CD4-positive, alpha-beta T cell treated with Interleukin-10 for 1 hour (primary cell): Measurements from ENCODE around the gene CCSER2.
"Not testable (repeated sequence)": the region's sequence is repeated elsewhere in the genome, so short reads cannot be mapped to it uniquely, and the experiment has no call there.

Experiments used
- DNase-seq: peaks from one replicate; pipeline ENCODE4 v3.0.0-alpha.2; 2020

CCSER2 gene, protein sequence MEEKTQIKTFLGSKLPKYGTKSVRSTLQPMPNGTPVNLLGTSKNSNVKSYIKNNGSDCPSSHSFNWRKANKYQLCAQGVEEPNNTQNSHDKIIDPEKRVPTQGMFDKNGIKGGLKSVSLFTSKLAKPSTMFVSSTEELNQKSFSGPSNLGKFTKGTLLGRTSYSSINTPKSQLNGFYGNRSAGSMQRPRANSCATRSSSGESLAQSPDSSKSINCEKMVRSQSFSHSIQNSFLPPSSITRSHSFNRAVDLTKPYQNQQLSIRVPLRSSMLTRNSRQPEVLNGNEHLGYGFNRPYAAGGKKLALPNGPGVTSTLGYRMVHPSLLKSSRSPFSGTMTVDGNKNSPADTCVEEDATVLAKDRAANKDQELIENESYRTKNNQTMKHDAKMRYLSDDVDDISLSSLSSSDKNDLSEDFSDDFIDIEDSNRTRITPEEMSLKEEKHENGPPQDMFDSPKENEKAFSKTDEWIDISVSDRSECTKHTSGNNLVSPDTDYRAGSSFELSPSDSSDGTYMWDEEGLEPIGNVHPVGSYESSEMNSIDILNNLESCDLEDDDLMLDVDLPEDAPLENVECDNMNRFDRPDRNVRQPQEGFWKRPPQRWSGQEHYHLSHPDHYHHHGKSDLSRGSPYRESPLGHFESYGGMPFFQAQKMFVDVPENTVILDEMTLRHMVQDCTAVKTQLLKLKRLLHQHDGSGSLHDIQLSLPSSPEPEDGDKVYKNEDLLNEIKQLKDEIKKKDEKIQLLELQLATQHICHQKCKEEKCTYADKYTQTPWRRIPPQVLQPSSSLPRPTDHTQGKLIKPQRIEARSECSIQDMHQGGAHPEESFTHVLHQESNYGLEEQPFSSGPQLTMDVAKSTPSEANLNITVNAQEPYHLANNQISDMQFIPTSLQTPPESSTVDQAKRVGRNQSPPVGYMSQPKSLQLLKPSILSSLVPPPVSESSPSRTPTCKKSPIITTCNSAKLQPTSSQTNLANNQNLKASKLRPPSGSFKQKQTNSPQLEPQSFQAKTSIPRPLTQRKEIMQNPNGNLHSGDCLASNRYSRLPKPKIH

DNA sequence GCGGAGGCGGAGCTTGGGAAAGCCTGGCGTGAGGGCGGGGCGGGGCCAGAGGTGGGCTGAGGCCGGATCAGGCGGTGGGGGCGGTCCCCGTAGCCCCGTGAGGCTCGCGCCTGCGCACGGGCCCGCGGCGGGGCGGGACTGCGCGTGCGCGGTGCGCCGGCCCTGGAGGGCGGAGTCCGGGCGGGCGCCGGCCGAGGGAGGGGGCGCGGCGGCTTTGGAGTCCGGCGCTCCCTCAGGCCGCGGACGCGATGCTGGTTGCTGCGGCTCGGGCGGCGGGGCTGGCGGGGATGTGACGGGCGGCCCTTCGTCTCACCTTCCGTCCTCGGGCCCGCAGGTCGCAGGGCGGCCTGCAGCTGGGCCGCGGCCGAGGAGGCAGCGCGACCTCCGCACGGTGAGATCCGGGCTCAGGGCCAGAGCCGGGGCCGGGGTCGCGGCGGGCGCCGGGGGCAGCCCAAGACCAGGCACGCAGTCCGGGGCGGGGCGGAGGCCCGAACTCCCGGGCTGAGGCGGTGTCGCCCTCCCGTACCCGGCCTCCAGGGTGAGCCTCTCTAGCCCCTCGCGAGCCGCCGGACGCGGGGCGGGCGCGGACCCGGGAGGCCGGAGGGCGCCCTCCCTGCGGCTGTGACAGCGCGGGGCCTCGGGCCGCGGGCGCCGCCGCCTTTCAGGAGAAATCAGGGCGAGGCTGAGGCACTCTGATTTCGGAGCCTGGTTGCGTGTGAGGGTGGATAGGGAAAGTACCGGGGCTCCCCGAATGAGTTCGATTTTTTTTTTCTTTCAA is at the start of gene CCSER2:
Gene CCSER2 (plus strand): TSS at position 172 of the 778 bp plus-strand sequence. CDS start 42,464 bp downstream, outside the sequence.
- peak; percentile 92 for DNase-seq

DNA sequence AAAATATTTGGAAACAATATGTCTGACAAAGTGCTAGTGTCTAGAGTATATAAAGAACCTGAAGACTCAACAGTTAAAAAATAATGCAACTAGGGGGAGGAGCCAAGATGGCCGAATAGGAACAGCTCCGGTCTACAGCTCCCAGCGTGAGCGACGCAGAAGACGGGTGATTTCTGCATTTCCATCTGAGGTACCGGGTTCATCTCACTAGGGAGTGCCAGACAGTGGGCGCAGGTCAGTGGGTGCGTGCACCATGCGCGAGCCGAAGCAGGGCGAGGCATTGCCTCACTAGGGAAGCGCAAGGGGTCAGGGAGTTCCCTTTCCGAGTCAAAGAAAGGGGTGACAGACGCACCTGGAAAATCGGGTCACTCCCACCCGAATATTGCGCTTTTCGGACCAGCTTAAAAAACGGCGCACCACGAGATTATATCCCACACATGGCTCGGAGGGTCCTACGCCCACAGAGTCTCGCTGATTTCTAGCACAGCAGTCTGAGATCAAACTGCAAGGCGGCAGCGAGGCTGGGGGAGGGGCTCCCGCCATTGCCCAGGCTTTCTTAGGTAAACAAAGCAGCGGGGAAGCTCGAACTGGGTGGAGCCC is 48.4 kb upstream of the CCSER2 start:
- DNase-seq: not testable (repeated sequence)

DNA sequence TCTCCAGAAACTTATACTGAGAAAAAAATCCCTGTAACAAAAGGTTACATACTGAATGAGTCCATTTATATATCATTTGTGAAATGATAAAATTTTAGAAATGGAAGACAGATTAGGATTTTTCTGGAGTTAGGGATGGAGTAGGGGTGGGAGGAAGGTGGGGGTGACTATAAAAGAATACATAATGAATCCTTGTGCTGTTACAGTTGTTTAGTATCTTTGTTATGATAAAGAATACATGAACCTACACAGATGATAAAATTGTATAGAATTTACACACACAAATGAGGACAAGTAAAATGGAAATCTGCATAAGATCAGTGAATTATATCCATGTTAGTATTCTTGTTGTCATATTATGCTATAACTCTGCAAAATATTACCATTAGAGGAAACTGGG is 41.7 kb upstream of the CCSER2 start:
- no peak for DNase-seq

DNA sequence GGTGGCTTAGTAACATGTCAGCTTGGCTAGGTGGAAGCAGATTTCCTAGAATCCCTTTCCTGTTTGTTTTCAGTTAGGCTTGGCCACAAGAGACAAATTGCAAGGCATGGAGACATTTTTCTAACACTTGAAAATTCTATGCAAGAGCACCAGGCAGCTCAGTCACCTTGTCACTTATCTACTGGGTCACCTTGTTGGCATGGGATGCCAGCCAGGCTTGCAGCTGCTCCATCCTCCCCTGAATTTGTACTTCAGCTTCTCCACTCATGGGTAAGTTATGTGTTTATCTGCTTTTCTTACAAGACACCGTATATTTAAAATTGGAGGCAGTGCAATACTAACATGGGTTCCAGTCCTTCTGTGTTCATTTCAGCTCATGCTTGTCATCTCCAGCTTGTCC is 40.2 kb upstream of the CCSER2 start:
- no peak for DNase-seq

DNA sequence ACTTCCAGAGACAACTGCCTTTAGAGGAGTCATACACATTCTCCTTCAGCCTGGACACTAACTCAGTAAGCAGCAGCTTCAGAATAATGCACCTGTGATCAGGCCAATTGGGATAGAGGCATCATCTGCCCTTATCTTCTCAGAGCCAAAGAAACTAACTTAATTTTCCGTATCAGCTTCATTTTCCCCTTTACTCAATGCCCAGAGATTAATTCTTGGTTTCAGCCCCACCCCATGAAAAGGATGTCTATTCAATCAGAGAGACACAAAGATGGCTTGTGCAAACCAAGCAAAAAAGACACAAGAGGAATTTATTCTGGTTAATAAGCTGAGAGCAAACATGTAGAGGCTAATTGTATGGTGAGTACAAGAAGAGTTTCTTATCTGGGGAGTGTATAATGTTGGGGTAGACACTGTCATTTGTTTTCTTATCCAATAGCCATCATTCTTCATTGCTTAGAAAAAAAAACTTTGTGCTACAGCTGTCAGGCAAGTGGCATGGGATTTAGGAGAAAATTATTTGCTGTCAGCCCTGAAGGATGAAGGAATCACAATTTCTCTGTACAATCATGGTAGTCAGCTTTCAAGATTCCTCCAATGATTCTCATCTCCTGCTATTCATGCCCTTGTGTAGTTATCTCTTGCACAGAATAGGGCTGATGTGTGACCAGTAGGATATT is 38.7 kb upstream of the CCSER2 start:
- DNase-seq: no peak

DNA sequence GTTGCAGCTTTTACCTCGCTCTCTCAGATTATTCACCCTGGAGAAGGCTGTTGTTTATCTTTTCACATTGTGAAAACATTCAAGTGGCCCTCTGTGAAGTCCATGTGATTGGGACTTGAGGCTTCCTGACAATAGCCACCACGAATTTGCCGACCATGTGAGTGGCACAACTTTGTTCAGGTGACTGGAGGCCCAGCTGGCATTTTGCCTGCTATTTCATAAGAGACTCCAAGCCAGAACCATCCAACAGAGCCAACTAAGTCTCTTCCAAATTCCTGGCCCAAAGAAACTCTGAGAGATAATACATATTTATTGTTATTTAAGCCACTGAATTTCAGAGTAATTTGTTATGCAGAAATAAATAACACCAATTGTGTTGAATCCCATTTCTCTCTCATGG is 38.2 kb upstream of the CCSER2 start:
- DNase-seq: no peak

DNA sequence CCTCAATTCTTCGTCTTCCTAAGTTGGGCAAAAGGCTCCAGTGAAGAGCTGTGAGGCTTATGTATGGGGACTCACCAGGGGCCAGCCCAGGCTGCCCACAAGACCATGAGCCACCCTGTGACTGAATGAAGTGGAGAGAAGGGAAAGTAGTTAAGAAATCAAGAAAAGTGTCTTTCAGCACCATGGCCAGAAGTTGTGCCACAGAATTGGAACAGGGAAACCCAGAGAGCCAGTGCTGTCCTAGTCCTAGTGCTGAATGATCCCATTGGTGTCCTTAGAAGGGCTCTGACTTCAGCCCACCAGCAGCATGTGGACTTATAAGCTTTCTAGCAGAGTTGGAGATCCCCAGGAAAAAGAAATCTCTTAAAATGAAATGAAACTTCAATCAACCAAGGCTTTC is 37.0 kb upstream of the CCSER2 start:
- DNase-seq: no peak

DNA sequence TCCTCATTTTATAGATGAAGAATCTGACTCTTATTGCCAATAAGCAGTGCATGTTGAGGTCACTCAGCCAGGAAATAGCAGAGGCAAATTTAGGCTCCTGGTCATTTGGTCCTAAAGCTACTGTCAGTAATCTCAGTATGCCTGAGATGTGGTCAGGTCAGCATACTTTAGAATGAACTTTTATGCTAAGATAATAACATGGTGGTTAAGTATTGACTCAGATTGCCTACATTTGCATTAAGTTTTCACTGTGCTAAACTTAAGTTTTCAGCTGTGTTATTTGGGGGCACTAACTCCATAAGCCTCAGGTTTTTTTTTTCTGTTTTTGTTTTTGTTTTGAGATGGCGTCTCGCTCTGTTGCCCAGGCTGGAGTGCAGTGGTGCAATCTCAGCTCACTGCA is 35.9 kb upstream of the CCSER2 start:
- no peak for DNase-seq

DNA sequence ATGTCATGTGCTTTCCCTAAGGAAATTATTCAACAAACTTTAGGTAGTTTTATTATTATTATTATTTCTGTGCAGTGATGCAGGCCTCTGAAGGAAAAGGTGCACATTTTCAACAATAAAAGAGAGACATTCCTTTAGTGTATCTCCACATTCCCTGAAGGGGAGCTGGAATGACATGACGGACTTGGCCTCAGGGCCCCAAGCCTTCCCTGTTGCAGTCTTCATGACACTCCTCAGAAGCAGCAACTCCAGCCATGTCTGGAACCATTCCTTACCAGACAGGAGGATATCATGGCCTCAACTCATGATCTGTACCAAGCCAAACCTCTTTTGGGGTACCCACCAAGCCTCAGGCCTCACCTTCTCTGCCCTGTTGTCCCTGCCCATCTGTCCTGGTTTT is 35.2 kb upstream of the CCSER2 start:
- no peak for DNase-seq

DNA sequence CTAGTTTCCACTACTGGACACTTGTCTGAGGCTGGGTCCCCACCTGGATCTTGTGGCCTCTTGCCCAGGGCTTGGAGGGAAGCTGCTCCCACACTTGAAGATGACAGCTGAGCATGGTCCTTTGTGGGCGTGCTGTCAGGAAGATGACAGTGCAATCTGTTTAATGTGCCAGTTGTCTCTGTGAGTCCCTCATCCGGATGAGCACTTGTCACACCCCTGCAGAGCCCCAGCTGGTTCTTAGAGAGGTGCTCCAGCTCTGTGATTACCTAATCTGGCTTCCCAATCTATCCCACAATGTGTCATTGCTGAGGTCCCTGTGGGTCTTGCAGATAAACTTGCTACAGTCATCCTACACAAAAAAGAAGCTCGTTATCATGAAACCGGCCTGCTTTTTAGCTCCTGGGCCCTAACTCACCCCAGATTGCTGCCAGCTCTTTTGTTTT is 34.8 kb upstream of the CCSER2 start:
- DNase-seq: no peak

DNA sequence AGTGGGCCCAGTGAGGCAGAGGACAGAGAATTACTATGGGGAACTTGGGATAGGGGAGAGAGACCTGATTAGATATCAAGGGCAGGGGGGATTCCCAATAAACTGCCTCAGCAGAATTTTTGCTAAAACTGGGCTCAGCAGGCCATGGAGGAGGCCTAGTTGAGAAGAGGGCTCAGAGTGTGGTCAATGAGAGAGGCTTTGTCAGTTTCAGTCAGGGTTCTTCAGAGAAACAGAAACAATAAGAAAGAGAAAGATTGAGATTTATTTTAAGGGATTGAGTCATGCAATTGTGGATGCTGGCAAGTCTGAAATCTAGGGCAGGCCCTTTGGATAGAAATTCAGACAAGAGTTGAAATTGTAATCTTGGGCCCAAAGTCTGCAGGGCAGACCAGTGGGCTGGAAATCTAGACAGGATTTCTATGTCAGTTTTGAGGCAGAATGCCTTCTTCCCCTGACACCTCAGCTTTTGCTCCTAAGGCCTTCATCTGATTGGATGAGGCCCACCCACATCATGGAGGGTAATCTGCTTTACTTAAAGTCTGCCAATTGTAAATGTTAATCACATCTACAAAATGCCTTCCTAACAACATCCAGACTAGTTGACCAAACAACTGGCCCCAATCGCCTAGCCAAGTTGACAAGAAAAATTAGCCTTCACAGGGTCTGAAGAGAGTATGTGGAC is 33.5 kb upstream of the CCSER2 start:
- DNase-seq: no peak

DNA sequence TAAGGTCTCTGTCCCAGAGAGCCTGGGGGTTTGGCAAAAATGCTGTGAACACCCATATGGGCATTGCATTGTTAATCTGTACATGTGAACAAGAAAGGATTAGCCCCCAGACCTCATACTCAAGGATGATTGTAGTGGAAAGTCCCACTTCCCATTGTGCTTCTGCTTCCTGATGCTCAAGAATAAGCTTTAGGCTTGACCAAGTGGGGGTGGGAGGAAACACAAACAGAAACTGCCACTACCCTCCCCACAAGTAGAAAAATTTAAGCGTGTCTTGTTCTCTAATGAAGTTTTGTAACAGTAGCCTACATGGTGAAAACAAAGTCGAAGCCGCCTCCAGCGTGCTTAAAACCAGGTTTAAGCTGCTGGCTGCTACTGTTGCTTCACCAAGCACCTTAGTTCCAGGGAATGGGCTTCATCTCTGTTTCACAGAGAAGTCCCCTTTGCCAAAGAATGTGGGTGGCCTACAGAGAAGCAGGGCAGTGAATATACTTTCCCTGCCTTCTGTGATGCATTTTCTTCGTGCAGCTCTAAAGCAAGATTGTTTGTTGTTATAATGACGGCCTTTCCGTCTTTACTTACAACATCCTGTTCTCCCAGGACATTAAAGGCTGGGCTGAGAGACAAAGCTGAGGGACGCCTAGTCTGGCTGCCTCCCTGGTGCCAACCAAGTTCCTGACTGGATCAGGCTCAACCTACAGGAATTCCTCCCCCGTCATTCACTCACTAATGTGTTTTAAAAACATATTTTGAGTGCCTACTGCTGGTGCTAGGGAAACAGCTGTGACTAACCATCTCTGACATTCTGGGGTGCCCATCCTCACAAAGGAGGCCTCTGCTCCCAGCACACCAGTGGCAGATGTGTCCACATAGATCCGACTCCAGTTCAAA is 32.1 kb upstream of the CCSER2 start:
- DNase-seq: no peak

DNA sequence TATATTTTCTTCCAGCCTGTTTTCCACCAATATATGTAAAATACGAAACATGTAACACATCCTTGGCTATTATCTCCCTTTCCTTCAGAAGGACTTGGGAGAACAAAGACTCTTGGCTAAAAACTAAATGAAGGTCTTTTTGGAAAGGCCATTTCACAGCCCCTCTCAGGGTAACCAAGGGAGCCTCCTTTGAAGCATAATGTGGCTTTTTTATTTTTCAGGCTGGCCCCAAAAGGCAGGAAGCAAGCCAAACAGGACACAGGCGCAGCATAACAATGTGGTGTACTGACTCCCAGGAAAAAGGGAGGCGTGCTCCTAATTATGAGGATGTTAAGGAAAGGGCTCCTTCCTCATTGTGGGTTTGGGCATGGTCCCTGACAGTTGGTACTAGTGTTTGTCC is 30.3 kb upstream of the CCSER2 start:
- DNase-seq: no peak

DNA sequence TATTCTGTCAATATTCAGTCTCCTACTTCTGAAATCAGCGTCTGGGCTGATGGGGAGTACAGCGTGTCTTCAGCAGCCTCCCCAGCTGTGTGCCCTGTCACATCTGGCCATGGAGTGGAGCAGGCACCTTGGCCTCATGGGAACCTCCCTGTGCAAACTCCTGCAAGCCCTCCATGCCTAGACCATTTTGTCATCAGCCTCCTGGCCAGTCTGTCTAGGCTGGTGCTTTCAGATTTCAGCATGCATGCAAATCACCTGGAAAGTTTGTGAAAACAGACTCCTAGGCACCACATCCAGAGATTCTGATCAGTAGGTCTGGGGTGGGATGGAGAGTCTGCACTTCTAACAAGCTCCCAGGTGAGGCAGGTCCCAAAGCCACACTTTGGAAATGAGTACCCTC is 26.2 kb upstream of the CCSER2 start:
- no peak for DNase-seq

DNA sequence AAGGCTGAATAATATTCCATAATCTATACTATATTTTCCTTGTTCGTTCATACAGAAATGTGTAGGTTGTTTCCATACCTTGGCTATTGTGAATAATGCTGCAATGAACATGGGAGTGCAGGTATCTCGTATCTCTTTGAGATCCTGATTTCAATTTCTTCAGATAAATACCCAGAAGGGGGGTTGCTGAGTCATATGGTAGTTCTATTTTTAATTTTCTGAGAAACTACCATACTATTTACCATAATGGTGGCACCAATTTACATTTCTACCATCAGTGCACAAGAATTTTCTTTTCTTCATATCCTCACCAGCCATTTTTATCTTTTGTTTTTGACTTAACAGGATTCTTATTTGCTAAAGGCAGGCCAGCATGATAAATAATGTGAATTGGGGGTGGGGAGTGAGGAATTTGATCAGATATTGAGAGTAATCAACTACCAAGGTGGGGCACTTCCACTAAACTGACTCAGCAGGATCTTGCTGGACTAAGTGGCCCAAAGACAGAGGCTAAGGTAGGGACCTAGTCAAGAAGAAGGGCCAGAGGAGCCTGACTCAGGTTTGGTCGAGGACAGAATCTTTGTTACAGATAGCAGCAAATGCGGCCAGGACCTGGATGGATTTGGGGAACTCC is 21.5 kb upstream of the CCSER2 start:
- no peak for DNase-seq

DNA sequence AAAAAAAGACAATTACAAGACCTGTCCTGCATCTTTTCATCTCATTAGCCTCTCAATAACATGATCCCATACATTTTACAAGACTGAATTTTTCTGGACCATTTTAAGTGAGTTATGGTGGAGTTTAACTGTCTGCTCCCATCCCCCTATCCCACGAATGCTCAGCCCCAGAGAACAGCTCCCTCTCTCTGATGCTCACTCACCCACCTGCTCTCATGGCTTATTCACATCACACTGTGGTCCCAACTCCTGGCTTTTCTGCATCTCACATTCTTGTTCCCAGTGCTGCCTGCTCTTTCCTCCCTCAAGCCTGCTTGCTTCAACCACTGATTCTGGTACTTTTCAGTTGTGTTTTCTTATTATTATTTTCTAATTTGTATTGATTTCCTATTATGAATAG is 20.4 kb upstream of the CCSER2 start:
- no peak for DNase-seq

DNA sequence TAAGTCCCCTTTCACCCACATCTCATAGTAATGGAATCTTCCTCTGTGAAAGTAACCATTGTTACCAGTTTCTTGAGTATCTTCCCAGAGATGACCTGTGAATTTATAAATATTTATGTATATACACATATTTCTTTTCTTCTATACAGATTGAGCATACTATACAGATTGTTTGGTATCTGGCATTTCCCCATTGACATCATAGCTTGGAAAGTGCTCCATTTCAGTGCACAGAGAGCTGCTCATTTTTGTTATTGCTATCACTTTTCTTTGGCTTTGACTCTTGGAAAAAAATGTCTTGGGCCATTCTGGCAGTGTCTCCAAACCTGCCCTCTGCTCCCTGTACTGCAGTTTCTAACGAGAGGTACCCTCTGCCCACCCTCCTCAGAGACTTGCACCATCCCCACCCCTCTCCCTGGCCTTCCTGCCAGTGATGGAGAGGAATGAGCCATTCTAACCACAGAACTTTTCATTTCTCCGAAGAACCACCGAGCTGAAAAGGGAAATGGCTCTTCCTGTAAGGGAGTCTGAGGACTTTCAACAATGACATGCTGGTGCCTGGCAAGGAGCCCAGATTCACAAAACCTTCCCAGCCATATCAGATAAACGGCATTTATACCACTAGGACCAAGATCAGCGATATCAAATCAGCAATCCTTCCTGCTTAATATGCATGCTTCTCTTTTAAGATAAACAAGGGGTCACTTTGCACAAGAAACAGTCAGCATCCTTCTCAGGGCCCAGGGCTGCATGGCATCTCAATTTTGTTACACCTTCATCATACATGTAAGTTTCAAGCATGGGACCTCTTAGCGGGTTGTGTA is 19.7 kb upstream of the CCSER2 start:
- peak; percentile 45 for DNase-seq

DNA sequence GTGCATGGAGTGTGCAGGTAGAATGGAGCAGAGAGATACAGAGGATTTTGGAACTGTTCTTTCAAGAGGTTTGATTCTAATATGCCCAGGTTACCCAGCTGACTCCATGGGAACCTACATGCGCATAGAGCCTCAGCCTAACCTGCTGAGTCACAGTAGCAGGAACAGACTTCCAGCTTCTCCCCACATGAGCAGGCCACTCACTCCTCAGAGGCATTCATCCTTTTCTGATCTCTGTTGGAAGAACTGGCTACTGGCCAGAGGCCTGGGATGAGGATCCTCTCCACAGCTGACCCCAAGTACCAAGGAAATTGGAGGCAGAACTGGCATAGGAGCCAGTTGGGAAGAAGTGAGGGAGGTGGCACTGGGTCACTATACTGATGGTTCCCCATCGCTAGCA is 17.9 kb upstream of the CCSER2 start:
- DNase-seq: no peak

DNA sequence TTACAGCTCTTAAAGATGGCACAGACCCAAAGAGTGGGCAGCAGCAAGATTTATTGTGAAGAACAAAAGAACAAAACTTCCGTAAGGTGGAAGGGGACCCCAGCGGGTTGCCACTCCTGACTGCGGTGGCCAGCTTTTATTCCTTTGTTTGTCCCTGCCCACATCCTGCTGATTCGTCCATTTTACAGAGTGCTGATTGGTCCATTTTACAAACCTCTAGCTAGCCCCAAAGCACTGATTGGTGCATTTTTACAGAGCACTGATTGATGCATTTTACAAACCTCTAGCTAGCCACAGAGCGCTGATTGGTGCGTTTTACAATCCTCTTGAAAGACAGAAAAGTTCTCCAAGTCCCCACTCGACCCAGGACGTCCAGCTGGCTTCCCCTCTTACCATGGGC is 16.8 kb upstream of the CCSER2 start:
- no peak for DNase-seq
